ENCODE measurements around the gene STRIP2.
"Not testable (repeated sequence)": the region's sequence is repeated elsewhere in the genome, so short reads cannot be mapped to it uniquely, and the experiment has no call there.

Gene STRIP2

DNA sequence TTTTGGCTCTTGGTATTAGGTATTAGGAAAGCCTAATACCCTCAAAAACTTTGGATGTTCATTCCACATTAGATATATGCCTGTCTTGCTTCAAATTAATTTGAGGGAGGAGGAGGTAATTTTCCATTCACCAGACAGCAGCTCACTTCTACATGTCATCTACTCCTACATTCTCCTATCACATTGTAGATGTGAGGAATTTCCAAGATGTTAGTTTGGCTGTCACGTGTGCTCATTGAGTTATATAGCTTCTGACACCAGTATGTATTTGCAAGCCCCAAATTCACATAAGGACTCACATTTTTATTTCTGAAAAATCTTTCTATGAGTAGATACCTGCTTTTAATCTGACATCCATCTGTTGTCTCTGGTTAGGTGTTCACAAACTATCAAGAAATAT, 45.6 kb downstream of the STRIP2 start:
- no peak overlapping the region for H3K4me3 ChIP-seq (ENCODE audit: low read length)

DNA sequence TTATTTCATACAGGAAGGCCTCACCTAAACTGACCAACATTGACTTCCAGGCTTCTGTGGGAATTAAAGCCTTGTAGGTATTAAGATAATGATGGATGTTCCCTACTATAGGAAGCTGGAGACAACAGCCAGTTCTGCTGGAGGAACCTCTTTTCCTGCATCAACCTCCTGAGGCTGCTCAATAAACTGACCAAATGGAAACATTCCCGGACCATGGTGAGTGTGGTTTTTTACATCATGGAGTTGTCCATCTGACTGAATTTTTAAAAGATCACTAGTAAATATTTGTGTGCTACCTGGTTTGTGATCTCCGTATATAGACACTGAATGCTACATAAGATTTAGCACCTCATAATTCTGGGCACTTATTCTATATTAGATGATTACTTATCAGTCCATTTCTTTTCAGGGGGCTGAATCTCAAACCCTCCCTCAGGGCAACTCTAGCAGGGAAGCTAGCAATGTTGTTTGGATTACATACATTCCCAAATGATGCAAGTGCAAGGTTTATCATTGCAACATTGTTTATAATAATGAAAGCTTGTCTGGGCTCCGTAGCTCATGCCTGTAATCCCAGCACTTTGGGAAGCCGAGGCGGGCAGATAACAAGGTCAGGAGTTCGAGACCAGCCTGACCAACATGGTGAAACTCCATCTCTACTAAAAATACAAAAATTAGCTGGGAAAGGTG, 46.6 kb downstream of the STRIP2 start:
- TF ChIP-seq, protein P1, sequence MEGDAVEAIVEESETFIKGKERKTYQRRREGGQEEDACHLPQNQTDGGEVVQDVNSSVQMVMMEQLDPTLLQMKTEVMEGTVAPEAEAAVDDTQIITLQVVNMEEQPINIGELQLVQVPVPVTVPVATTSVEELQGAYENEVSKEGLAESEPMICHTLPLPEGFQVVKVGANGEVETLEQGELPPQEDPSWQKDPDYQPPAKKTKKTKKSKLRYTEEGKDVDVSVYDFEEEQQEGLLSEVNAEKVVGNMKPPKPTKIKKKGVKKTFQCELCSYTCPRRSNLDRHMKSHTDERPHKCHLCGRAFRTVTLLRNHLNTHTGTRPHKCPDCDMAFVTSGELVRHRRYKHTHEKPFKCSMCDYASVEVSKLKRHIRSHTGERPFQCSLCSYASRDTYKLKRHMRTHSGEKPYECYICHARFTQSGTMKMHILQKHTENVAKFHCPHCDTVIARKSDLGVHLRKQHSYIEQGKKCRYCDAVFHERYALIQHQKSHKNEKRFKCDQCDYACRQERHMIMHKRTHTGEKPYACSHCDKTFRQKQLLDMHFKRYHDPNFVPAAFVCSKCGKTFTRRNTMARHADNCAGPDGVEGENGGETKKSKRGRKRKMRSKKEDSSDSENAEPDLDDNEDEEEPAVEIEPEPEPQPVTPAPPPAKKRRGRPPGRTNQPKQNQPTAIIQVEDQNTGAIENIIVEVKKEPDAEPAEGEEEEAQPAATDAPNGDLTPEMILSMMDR (conservative IDR thresholded peaks at IDR 0.05; ENCODE audit: low read length) = no peak
- DNase-seq (ENCODE audit: low read depth) = no peak
- no peak overlapping the region for H3K4me3 ChIP-seq (ENCODE audit: low read length)

More for the DNA sequence above, 45.6 kb downstream of the STRIP2 start:
- no peak for DNase-seq (ENCODE audit: low read depth)
- TF ChIP-seq, protein P1 (conservative IDR thresholded peaks at IDR 0.05; ENCODE audit: low read length) = no peak

DNA sequence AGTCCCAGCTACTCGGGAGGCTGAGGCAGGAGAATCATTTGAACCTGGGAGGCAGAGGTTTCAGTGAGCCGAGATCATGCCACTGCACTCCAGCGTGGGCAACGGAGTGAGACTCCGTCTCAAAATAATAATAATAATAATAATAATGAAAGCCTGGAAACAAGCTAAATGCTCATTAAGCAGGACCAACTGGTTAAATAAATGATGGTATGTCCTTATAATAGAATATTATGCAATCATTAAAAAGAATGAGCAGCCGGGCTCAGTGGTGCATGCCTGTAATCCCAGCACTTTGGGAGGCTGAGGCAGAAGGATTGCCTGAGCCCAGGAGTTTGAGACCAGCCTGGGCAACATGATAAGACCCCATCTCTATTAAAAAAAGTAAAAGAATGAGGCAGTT, 47.1 kb downstream of the STRIP2 start:
- DNase-seq (ENCODE audit: low read depth); H3K4me3 ChIP-seq (ENCODE audit: low read length): not testable (repeated sequence)

DNA sequence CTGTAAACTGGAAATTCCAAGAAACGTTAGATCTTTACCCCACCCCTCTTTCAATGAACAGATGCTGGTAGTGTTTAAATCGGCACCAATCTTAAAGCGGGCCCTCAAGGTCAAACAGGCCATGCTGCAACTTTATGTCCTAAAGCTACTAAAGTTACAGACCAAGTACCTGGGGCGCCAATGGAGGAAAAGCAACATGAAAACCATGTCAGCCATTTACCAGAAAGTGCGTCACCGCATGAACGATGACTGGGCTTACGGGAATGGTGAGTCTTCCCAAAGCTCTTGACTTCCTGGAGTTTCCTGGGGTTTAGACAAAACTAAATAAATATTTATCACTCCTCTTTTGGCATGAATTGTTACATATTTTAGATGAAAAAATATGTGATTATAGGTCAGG, 48.5 kb downstream of the STRIP2 start:
- no peak for DNase-seq (ENCODE audit: low read depth)
- H3K4me3 ChIP-seq (ENCODE audit: low read length) = no peak overlapping the region
- TF ChIP-seq, protein P1 (conservative IDR thresholded peaks at IDR 0.05; ENCODE audit: low read length) = no peak

DNA sequence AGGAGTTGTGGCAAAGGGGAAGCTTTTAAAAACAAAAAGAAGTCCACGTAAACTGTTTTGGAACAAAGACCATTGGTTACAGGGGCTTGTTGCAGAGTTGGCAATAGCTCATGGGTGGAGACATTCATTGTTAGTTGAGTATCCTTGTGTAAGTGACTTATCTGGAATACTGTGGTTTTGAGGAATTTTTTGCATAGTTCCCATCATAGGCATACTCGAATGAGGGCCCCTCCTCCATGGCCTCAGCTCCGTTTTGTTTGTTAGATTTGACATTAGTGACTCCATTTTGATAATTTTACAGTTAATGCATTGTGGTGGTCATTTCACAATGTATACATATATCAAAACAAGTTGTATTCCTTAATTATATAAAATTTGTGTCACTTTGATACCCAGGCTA, 55.3 kb downstream of the STRIP2 start:
- peak; percentile 88 for DNase-seq (ENCODE audit: low read depth)
- TF ChIP-seq, protein P1 (conservative IDR thresholded peaks at IDR 0.05; ENCODE audit: low read length) = no peak
- no peak overlapping the region for H3K4me3 ChIP-seq (ENCODE audit: low read length)

DNA sequence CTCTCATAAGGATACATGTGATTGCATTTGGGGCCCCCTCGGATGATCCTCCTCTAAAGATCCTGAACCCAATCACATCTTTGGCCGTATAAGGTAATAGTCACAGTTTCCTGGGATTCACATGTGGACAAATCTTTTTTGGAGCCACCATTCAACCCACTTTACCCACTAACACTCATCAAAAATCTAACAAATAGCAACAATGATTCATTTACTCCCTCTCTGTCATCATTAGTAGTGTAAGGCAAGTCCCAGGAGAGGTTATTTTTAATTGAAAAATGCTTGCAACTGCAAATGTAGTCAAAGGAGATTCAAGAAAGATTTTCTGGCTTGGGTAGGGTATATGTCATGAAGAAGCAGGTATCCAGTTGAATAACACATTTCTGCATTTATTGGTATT, 58.2 kb downstream of the STRIP2 start:
- TF ChIP-seq, protein P1 (conservative IDR thresholded peaks at IDR 0.05; ENCODE audit: low read length) = no peak
- H3K4me3 ChIP-seq (ENCODE audit: low read length) = no peak overlapping the region
- DNase-seq (ENCODE audit: low read depth) = peak; percentile 28

DNA sequence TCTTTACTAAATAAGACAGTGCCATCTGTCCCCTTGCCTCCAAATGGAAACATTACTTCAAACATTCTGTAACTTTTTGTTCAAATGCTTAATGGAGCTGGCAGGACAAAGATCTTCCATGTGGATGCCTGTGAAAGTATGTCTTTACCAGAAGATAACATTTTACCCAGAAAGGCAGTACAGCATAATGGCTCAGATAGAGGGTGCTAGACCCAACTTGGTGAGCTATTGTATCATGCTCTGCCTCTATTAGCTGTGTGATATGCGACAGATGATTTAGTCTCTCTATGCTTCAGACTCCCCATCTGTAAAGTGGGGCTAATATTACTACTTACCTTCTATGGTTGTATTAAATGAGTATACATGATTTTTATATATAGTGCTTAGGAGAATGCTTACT, 59.3 kb downstream of the STRIP2 start:
- DNase-seq (ENCODE audit: low read depth) = peak; percentile 12
- TF ChIP-seq, protein P1 (conservative IDR thresholded peaks at IDR 0.05; ENCODE audit: low read length) = peak; percentile 36
- no peak overlapping the region for H3K4me3 ChIP-seq (ENCODE audit: low read length)

Data from AG10803 (cell line).